HFFc6 (cell line): ENCODE data around the gene DACH1. TPM values are rescaled to one million over a fixed set of nuclear protein-coding genes. Genes with fewer than 3 reads are reported as not detected.

ENCODE experiments used
- DNase-seq: peaks from one replicate; pipeline ENCODE4 v3.0.0-alpha.2; 2018
- H3K27ac Mint-ChIP-seq: 2 replicates; pipeline ENCODE4 v1.8.0; 2020; ENCODE audit warnings: mild to moderate bottlenecking, mixed read lengths
- H3K27me3 Mint-ChIP-seq: 2 replicates; pipeline ENCODE4 v1.8.0; 2021; ENCODE audit warnings: mild to moderate bottlenecking, moderate library complexity, mixed read lengths; ENCODE audit not compliant: insufficient read depth
- H3K36me3 Mint-ChIP-seq: 2 replicates; pipeline ENCODE4 v1.8.0; 2021; ENCODE audit warnings: low read depth, mixed read lengths
- H3K4me1 Mint-ChIP-seq: 2 replicates; pipeline ENCODE4 v1.8.0; 2020; ENCODE audit warnings: low read depth, mixed read lengths
- H3K4me3 Mint-ChIP-seq: 2 replicates; pipeline ENCODE4 v1.8.0; 2020; ENCODE audit warnings: mild to moderate bottlenecking, moderate library complexity, mixed read lengths
- H3K9me3 Mint-ChIP-seq: 2 replicates; pipeline ENCODE4 v1.8.0; 2020; ENCODE audit warnings: mild to moderate bottlenecking, mixed read lengths
- total RNA-seq, 6 experiments: library from RNA; stranded (reverse); fragmentation: NEBNext Ultra II Directional; extraction: Animal tissue kit (Norgen Biotek cat#: 25700); gene quantifications; 2 replicates in 1 of 6; 3 replicates in 5 of 6; pipeline ENCODE4 v1.2.3, GENCODE V29; 2021
- TF ChIP-seq, protein P1 (sequence below): fragments of 200-600 bp; sonication (generic); IDR thresholded peaks from 2 replicates; pipeline ENCODE4 v1.5.0; 2021; ENCODE audit warnings: antibody characterized with exemption, mild to moderate bottlenecking

DACH1 gene
- total RNA-seq, 6 experiments from 2014 or later = not detected

DNA sequence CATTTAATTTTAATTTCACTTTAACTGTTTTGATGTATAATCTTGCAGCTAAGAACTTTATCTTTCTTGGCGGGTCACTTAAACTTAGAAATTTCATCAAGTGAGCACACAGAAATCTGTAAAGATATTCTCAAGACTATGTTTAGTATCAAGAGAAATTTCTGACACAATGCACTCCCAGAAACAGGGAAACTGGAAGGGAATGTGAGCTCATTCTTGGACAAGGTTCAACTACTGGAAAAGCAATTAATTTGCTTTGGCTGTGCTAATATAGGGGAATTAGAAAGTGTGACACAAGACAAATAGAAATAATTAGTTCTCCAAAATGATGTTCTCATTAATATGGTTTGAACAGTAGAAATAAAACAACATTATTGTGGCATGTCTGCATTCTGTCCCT is 402.3 kb downstream of the DACH1 start:
- H3K9me3 Mint-ChIP-seq = peaks cover 16% of the 10 kb centered on the region
- H3K27me3 Mint-ChIP-seq = no peaks in the 10 kb centered on the region; the same call in 1 of the 2 replicates
- no peak overlapping the region for H3K27ac Mint-ChIP-seq
- DNase-seq = no peak
- TF ChIP-seq, protein P1, sequence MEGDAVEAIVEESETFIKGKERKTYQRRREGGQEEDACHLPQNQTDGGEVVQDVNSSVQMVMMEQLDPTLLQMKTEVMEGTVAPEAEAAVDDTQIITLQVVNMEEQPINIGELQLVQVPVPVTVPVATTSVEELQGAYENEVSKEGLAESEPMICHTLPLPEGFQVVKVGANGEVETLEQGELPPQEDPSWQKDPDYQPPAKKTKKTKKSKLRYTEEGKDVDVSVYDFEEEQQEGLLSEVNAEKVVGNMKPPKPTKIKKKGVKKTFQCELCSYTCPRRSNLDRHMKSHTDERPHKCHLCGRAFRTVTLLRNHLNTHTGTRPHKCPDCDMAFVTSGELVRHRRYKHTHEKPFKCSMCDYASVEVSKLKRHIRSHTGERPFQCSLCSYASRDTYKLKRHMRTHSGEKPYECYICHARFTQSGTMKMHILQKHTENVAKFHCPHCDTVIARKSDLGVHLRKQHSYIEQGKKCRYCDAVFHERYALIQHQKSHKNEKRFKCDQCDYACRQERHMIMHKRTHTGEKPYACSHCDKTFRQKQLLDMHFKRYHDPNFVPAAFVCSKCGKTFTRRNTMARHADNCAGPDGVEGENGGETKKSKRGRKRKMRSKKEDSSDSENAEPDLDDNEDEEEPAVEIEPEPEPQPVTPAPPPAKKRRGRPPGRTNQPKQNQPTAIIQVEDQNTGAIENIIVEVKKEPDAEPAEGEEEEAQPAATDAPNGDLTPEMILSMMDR = no peak
- no peaks in the 10 kb centered on the region; the same call in 1 of the 2 replicates for H3K36me3 Mint-ChIP-seq
- H3K4me1 Mint-ChIP-seq = no peaks in the 10 kb centered on the region
- no peak overlapping the region for H3K4me3 Mint-ChIP-seq

DNA sequence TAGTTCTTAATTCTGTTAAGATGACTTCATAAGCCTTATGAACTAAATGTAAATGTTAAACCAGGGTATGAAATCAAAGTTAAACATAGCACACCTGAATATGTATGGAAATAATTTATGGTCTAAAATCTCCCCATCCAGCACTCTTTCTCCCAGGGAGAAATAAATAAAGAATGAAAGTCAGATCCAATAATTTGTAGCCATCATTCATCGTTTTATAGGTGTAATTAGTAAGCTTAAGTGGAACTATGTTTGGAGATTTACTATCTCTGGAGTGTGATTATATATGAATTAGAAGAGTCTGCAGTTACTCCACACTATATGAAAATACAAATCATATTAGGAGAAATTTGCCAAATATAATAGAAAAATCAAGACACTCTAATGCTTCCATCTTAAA is 405.1 kb downstream of the DACH1 start:
- Mint-ChIP-seq H3K4me3 (no peak overlapping the region), H3K4me1 (no peaks in the 10 kb centered on the region), H3K27ac (no peak overlapping the region), H3K27me3 (no peaks in the 10 kb centered on the region; the same call in 1 of the 2 replicates), H3K9me3 (peaks cover 21% of the 10 kb centered on the region), H3K36me3 (no peaks in the 10 kb centered on the region; the same call in 1 of the 2 replicates)
- TF ChIP-seq, protein P1 = no peak
- no peak for DNase-seq

DNA sequence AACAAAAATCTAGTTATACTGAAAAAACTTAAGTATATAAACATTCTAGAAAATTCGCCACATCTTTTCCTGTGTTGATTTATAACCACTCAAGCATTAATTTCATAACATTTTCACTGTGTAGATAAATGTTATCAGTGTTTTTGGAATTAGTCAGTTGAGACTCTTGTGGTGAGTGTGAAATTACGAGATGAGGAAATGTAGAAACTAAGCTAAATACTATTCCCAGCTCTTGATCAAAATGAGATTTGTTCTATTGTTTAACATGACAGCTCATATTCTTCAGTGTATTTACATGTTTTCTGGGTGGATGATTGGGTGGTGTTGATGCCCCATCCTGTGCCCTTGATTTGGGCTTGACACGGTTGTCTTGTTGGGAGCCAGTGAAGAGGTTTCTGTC is 406.8 kb downstream of the DACH1 start:
- no peak overlapping the region for H3K4me3 Mint-ChIP-seq
- H3K27me3 Mint-ChIP-seq = no peaks in the 10 kb centered on the region
- H3K4me1 Mint-ChIP-seq = no peaks in the 10 kb centered on the region
- TF ChIP-seq, protein P1 = no peak
- H3K27ac Mint-ChIP-seq = no peak overlapping the region
- DNase-seq = no peak
- H3K9me3 Mint-ChIP-seq = peaks cover 21% of the 10 kb centered on the region
- H3K36me3 Mint-ChIP-seq = no peaks in the 10 kb centered on the region

DNA sequence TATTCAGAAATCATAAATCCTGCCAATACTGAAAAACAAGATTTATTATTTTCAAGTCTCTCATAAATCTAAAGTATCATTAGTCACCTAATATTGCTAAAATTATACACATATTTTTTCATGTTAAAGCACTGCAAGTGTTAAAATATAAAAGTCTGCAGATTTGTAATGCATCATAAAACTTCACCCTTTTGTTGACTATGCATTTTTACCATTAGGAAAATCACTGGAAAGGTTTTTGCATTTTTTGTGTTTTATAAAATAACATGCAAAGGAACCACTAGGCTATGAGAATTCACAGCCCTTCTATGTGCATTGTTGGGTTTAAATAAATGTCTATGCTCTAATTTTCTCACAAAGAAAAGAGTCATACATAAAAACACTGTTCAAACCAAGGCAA is 407.3 kb downstream of the DACH1 start:
- DNase-seq = no peak
- H3K9me3 Mint-ChIP-seq = peaks cover 21% of the 10 kb centered on the region
- no peaks in the 10 kb centered on the region for H3K36me3 Mint-ChIP-seq
- no peak overlapping the region for H3K27ac Mint-ChIP-seq
- no peak overlapping the region for H3K4me3 Mint-ChIP-seq
- TF ChIP-seq, protein P1 = no peak
- H3K4me1 Mint-ChIP-seq = no peaks in the 10 kb centered on the region
- no peaks in the 10 kb centered on the region for H3K27me3 Mint-ChIP-seq

DNA sequence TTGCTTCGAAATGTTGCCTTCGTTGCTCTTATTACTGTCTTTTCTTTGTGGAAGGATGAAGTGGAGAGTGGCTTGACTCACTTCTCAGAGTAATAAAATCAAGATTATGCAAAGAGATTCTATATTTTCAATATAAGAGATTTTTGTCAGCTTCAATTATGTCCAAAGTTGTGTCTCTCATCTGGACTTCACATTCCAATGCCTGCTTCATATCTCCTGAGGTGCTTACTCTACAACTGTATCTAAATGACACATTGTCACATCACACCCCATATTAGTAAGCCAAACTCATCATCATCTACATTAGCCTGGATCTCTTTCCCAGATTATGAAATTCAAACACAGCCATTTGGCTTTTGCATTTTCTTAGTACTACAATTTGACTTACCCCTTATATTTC is 409.4 kb downstream of the DACH1 start:
- H3K4me3 Mint-ChIP-seq = no peak overlapping the region
- no peak overlapping the region for H3K27ac Mint-ChIP-seq
- TF ChIP-seq, protein P1 = no peak
- no peak for DNase-seq
- H3K36me3 Mint-ChIP-seq = no peaks in the 10 kb centered on the region
- no peaks in the 10 kb centered on the region for H3K27me3 Mint-ChIP-seq
- no peaks in the 10 kb centered on the region for H3K4me1 Mint-ChIP-seq
- peaks cover 24% of the 10 kb centered on the region for H3K9me3 Mint-ChIP-seq

DNA sequence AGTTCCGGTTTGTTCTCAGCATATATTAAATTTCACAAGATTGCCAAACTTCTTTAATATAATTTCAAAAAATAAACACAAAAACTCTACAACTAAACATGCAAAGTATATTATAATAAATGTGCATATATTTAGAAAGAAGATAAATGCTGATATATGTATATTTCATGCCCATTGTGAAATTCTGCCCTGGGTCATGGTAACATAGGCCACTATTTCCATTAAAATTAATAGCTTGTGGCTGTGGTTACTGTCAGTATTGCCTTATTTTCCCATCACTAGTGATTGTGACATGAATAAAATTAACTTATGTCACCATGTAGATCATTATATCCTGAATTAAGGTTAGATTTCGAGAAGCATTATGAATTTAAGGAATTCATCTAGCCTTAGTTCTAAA is 410.9 kb downstream of the DACH1 start:
- TF ChIP-seq, protein P1 = no peak
- Mint-ChIP-seq H3K4me1 (no peaks in the 10 kb centered on the region), H3K36me3 (no peaks in the 10 kb centered on the region), H3K4me3 (no peak overlapping the region), H3K27me3 (no peaks in the 10 kb centered on the region), H3K9me3 (peaks cover 24% of the 10 kb centered on the region), H3K27ac (no peak overlapping the region)
- no peak for DNase-seq
